AG09319 (cell line): Measurements from ENCODE around the gene N4BP2.

Source experiments
- DNase-seq: peaks from one replicate; pipeline ENCODE4 v3.0.0-alpha.2; 2010; ENCODE audit warnings: low read depth; ENCODE audit errors: extremely low read depth
- TF ChIP-seq, protein P1 (sequence below): IDR thresholded peaks from 2 replicates; pipeline ENCODE4 v1.5.1; 2011; ENCODE audit warnings: low read depth, mild to moderate bottlenecking, inconsistent platforms, low read length, moderate library complexity

Gene N4BP2

DNA sequence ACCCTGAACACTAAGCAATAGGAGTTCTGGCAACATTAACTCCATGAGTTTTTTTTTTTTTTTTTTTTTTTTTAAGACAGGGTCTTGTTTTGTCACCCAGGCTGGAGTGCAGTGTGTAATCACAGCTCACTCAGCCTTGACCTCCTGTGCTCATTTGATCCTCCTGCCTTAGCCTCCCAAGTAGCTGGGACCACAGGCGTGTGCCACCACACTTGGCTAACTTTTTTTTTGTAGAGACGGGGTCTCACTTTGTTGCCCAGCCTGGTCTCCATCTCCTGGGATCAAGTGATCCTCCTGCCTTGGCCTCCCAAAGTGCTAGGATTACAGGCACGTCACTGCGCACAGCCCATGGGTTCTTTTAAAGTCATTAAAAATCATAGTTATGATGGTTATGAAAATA, 145.2 kb downstream of the N4BP2 start:
- TF ChIP-seq, protein P1, sequence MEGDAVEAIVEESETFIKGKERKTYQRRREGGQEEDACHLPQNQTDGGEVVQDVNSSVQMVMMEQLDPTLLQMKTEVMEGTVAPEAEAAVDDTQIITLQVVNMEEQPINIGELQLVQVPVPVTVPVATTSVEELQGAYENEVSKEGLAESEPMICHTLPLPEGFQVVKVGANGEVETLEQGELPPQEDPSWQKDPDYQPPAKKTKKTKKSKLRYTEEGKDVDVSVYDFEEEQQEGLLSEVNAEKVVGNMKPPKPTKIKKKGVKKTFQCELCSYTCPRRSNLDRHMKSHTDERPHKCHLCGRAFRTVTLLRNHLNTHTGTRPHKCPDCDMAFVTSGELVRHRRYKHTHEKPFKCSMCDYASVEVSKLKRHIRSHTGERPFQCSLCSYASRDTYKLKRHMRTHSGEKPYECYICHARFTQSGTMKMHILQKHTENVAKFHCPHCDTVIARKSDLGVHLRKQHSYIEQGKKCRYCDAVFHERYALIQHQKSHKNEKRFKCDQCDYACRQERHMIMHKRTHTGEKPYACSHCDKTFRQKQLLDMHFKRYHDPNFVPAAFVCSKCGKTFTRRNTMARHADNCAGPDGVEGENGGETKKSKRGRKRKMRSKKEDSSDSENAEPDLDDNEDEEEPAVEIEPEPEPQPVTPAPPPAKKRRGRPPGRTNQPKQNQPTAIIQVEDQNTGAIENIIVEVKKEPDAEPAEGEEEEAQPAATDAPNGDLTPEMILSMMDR = no peak
- no peak for DNase-seq

DNA sequence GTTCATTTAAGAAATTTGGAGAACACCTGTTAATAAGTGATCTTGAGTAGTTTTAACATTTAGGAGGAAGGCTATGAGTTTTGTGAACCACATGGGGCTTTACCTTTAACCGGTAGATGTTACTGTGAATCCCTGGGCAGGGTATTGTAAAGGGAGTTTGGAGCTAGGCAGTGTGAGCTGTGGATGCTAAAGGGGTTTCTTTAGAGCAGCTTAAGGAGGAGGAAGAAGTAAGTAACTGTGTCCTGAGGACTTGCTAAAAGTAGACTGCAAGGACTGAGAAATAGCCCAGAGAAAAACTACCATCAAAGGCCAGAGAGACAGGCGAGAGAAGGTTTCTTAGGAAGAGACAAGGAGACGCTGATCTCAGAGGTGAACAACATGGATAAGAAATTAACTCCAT, 145.8 kb downstream of the N4BP2 start:
- DNase-seq = no peak
- TF ChIP-seq, protein P1 = no peak

DNA sequence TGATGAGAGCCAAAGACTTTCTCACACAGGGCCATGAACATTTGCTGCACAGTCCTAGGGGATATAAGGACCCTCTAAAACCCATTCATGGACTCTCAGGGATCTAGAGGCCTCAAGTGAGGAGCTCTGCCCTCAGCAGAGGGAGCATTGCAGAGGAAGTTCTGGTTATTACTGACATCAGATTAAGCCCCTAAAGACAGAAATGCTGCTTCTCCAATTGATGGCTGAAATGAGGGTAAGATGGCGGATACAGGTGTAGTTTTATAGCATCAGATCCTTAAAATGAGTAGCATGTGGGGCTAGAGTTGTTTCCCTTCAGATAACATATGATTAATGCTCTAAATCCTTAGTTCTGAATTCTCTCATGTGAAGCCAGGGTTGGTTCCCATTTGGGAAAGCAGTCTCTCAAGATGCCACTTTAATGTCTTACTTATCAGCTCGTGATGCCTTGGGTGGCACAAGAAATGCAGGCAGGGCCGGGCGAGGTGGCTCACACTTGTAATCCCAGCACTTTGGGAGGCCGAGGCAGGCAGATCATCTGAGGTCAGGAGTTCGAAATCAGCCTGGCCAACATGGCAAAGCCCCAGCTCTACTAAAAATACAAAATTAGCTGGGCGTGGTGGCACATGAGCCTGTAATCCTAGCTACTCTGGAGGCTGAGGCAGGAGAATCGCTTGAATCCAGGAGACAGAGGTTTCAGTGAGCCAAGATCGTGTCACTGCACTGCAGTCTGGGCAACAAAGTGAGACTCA, 148.0 kb downstream of the N4BP2 start:
- DNase-seq = no peak

DNA sequence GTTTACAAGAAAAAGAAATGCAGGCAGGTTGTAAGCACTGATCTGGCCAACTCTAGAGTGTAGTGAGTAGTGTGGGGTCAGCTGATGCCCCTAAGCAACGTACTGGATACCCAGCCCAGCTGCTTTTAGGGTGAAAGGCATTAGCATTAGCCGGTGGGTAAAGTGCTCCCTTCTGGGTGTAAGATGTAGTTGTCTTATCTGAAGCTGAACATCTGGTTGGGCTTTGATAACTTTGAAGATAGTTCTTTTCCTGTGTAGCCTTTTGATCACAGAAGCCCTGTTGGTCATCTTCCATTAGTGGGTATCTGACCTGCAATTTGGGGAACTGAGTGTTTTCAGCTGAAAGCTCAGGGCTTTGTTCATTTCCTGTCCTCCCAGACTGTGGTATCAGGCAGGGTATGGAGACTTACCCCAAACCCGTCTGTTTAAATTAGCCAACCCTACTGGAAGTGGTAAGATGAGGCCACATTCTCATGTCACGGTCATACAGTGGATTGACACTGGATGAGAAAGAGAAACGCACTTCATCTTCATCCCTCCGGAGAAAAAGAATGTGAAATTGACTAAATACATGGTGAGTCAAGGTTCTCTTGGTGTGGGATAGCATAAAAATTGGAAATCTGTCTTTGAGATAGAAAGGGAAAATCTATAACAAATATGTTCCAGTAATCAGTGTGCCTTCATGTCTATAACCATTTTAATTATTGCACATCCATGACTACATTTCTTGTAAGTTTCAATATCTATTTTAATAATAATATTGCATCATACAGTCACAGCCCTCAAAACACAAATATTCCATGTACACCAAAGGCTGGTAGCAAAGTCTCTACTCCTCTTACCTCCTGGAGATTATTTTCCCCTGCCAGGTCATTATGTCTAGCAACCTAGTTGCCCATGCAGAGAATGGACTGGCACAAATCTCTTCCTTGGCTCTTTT, 148.9 kb downstream of the N4BP2 start:
- no peak for DNase-seq
- TF ChIP-seq, protein P1 = no peak

More for the DNA sequence above, 148.0 kb downstream of the N4BP2 start:
- TF ChIP-seq, protein P1 = no peak

DNA sequence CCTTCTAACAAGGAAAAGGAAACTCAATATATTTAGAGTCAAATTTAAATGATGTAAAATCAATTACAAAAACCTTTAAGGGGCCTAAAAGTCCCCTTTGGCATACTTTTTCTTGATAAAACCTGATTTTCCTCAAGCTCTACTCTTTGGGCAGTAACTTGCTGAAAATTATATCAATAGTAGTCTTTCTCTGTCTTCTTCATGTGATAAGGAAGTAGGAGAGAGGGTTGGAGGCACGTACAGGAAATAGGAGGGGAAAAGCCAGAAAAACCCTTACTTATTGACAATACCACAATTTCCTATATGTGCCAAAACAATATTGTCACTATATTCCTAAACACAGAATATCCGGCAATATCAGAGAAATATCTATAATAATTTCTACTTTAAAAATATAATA, 149.8 kb downstream of the N4BP2 start:
- TF ChIP-seq, protein P1 = no peak
- DNase-seq = no peak
